PC-3 (cell line): ENCODE measurements around the gene AWAT2. TPM values are rescaled to one million over a fixed set of nuclear protein-coding genes. Genes with fewer than 3 reads are reported as not detected.

ENCODE experiments used
- ATAC-seq: fragments of 200-7000 bp; cut with Tn5 transposase; 2 replicates; pipeline ENCODE4 v1.9.1; 2020; ENCODE audit warnings: mild to moderate bottlenecking, moderate library complexity
- BruUV-seq: library from RNA; stranded (reverse); fragments of 400-500 nt; replicated peaks from 2 replicates; lab custom pipeline; 2021; lab: Mats Ljungman, UMichigan
- CTCF ChIA-PET: fragments of 300-600 bp; sonication (Branson Sonifier 250); formaldehyde crosslinking; loops from one replicate; lab custom pipeline; 2022; ENCODE audit warnings: antibody characterized with exemption; lab: Charles Lee
- POLR2A ChIA-PET: fragments of 300-600 bp; sonication (Branson Sonifier 250); formaldehyde crosslinking; loops from one replicate; lab custom pipeline; 2022; ENCODE audit warnings: antibody characterized with exemption; ENCODE audit not compliant: unreplicated experiment; lab: Charles Lee
- DNase-seq: peaks from one replicate; pipeline ENCODE4 v3.0.0-alpha.2; 2015
- H2AFZ ChIP-seq: fragments of 300-600 bp; sonication (generic); 2 replicates; pipeline ENCODE4 v1.6.0; 2016; ENCODE audit warnings: antibody characterized with exemption, low read length
- H3F3A ChIP-seq: fragments of 300-600 bp; sonication (generic); one replicate; pipeline ENCODE4 v1.6.0; 2017; ENCODE audit warnings: antibody characterized with exemption, low read length, control low read depth, mild to moderate bottlenecking; ENCODE audit not compliant: unreplicated experiment
- H3K27ac ChIP-seq: fragments of 300-600 bp; sonication (generic); 2 replicates; pipeline ENCODE4 v1.5.1; 2016; ENCODE audit warnings: mild to moderate bottlenecking, low read length
- H3K27me3 ChIP-seq: fragments of 300-600 bp; sonication (generic); 2 replicates; pipeline ENCODE4 v1.6.1; 2016; ENCODE audit warnings: low read length, mixed read lengths
- H3K36me3 ChIP-seq: fragments of 300-600 bp; sonication (generic); 2 replicates; pipeline ENCODE4 v1.6.1; 2016; ENCODE audit warnings: low read depth, mixed run types, low read length, mixed read lengths
- H3K4me1 ChIP-seq: fragments of 300-600 bp; sonication (generic); 2 replicates; pipeline ENCODE4 v1.5.1; 2016; ENCODE audit warnings: low read length; ENCODE audit not compliant: insufficient read depth
- H3K4me2 ChIP-seq: fragments of 300-600 bp; sonication (generic); 2 replicates; pipeline ENCODE4 v1.6.0; 2016; ENCODE audit warnings: low read length
- H3K4me3 ChIP-seq: fragments of 300-600 bp; sonication (generic); 2 replicates; pipeline ENCODE4 v1.5.1; 2016; ENCODE audit warnings: mild to moderate bottlenecking, low read length, mixed read lengths
- H3K79me2 ChIP-seq: fragments of 300-600 bp; sonication (generic); 2 replicates; pipeline ENCODE4 v1.6.1; 2017; ENCODE audit warnings: low read length, mixed read lengths
- H3K9ac ChIP-seq: fragments of 300-600 bp; sonication (generic); 2 replicates; pipeline ENCODE4 v1.6.0; 2016; ENCODE audit warnings: mild to moderate bottlenecking, low read length
- H3K9me2 ChIP-seq: fragments of 300-600 bp; sonication (generic); replicated peaks from 2 replicates; pipeline ENCODE4 v1.6.1; 2016; ENCODE audit warnings: mixed run types, low read length, mixed read lengths
- H3K9me3 ChIP-seq: fragments of 300-600 bp; sonication (generic); 2 replicates; pipeline ENCODE4 v1.6.1; 2016; ENCODE audit warnings: low read length, mixed read lengths
- H4K20me1 ChIP-seq: fragments of 300-600 bp; sonication (generic); 2 replicates; pipeline ENCODE4 v1.6.1; 2016; ENCODE audit warnings: low read length, mixed read lengths
- EZH2 ChIP-seq: fragments of 300-600 bp; sonication (generic); IDR thresholded peaks from one replicate; pipeline ENCODE4 v1.6.1; 2017; ENCODE audit warnings: antibody characterized with exemption, mild to moderate bottlenecking, low read length; ENCODE audit not compliant: unreplicated experiment
- EZH2phosphoT487 ChIP-seq: fragments of 300-600 bp; sonication (generic); IDR thresholded peaks from 2 replicates; pipeline ENCODE4 v1.6.1; 2018; ENCODE audit warnings: mild to moderate bottlenecking, antibody characterized with exemption, low read length, borderline replicate concordance
- intact Hi-C: fragments of 100-400 bp; cut with micrococcal nuclease; formaldehyde crosslinking; loops from 2 replicates; pipeline ENCODE4 v1.9.0; 2023
- microRNA-seq: library from miRNA; unstranded; fragments of <30 nt; microRNA quantifications from one replicate; pipeline ENCODE4 v1.1.0, GENCODE V29; 2020; ENCODE audit not compliant: unreplicated experiment
- total RNA-seq: library from RNA; depleted of rRNA; stranded (reverse); fragments of >200 nt; gene quantifications from 2 replicates; pipeline ENCODE4 v1.2.3, GENCODE V29; 2014; rRNA removed
- TF ChIP-seq, protein P1 (sequence below): fragments of 300-600 bp; sonication (generic); conservative IDR thresholded peaks from 2 replicates; pipeline ENCODE4 v1.5.1; 2017; ENCODE audit warnings: antibody characterized with exemption, low read depth, mild to moderate bottlenecking, low read length

AWAT2 gene
- total RNA-seq, 1 experiment from 2014 or later, result not detected

GRCh38 chrX:69991685-69992084, 58.1 kb downstream of the AWAT2 start:
- TF ChIP-seq, protein P1, sequence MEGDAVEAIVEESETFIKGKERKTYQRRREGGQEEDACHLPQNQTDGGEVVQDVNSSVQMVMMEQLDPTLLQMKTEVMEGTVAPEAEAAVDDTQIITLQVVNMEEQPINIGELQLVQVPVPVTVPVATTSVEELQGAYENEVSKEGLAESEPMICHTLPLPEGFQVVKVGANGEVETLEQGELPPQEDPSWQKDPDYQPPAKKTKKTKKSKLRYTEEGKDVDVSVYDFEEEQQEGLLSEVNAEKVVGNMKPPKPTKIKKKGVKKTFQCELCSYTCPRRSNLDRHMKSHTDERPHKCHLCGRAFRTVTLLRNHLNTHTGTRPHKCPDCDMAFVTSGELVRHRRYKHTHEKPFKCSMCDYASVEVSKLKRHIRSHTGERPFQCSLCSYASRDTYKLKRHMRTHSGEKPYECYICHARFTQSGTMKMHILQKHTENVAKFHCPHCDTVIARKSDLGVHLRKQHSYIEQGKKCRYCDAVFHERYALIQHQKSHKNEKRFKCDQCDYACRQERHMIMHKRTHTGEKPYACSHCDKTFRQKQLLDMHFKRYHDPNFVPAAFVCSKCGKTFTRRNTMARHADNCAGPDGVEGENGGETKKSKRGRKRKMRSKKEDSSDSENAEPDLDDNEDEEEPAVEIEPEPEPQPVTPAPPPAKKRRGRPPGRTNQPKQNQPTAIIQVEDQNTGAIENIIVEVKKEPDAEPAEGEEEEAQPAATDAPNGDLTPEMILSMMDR, result no peak
- TF ChIP-seq EZH2phosphoT487 (no peak), EZH2 (no peak)
- H3K4me2 ChIP-seq, result no peak overlapping the region
- no peak overlapping the region for H3K9ac ChIP-seq
- ATAC-seq, result no peak
- no peaks in the 10 kb centered on the region for H3K9me3 ChIP-seq
- H4K20me1 ChIP-seq, result no peaks in the 10 kb centered on the region
- no peaks in the 10 kb centered on the region for H3F3A ChIP-seq
- no peaks in the 10 kb centered on the region for H3K4me1 ChIP-seq
- H3K27me3 ChIP-seq, result no peaks in the 10 kb centered on the region
- ChIA-PET POLR2A (no interaction called here), CTCF (no interaction called here)
- no TSS peak for BruUV-seq
- no peak overlapping the region for H3K27ac ChIP-seq
- H3K79me2 ChIP-seq, result no peaks in the 10 kb centered on the region
- H3K36me3 ChIP-seq, result no peaks in the 10 kb centered on the region
- no peaks in the 10 kb centered on the region for H3K9me2 ChIP-seq
- H2AFZ ChIP-seq, result no peak overlapping the region
- H3K4me3 ChIP-seq, result no peak overlapping the region
- no peak for DNase-seq
- intact Hi-C loops, result no loop called here

Small RNA genes within 50 kb of the gene (microRNA-seq; reads per million reads assigned to microRNA genes)
- not detected for gene MIR676

Other genes starting within 250 kb of the AWAT2 start
- not detected in 2 replicates for gene OTUD6A, start 12.5 kb upstream of the AWAT2 start, total RNA-seq
- gene IGBP1, start 83.5 kb upstream of the AWAT2 start, total RNA-seq, result 43.0 and 51.1 TPM in 2 replicates
- gene DGAT2L6, start 127.5 kb upstream of the AWAT2 start, total RNA-seq, result not detected in 2 replicates
- gene AWAT1, start 184.7 kb upstream of the AWAT2 start, total RNA-seq, result not detected in 2 replicates
- 0.62 TPM in 1 of 2 replicates, not detected in the other for gene P2RY4, start 210.3 kb upstream of the AWAT2 start, total RNA-seq
- not detected in 2 replicates for gene ARR3, start 218.4 kb upstream of the AWAT2 start, total RNA-seq
- not detected in 2 replicates for gene RAB41, start 232.2 kb upstream of the AWAT2 start, total RNA-seq
- gene PDZD11, start 240.0 kb upstream of the AWAT2 start, total RNA-seq, result 69.5 and 83.0 TPM in 2 replicates
- 35.8 and 43.5 TPM in 2 replicates for gene KIF4A, start 240.2 kb upstream of the AWAT2 start, total RNA-seq